Stimulated activated CD4-positive, alpha-beta T cell treated with anti-CD3 and anti-CD28 coated beads, TNF-alpha, amount 100 ng/mL, for 1 hour (primary cell): ENCODE results near the gene COLQ.
"Not testable (repeated sequence)": the region's sequence is repeated elsewhere in the genome, so short reads cannot be mapped to it uniquely, and the experiment has no call there.

Experiments
- DNase-seq, 3 donors: peaks; one replicate each; pipeline ENCODE4 v3.0.0-alpha.2; 2020; ENCODE audit warnings: low read depth in 3 of 3, low spot score in 1 of 3

Gene COLQ

DNA sequence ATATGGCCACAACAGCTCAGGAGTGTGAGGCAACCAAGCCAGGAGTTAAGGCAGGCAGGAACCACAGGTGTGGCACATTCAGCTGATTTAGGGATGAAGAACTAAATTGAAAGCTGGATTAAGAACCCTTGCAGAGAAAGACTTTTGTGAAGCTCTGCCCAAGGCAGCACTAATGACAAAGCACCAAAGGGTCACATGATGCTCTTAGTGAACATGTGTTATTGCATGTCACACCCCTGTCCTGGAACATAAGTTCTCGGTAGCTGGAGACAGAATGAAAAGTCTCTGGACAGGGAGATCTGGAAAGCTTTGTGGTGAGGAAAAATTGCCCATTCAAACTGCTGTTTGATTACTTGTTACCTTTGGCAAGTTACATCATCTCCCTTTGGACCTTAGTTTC, 90.9 kb downstream of the COLQ start:
- DNase-seq, result no peak

GRCh38 chr3:15429080-15429479, 92.4 kb downstream of the COLQ start:
- no peak for DNase-seq

GRCh38 chr3:15428539-15428938, 93.0 kb downstream of the COLQ start:
- no peak for DNase-seq

DNA sequence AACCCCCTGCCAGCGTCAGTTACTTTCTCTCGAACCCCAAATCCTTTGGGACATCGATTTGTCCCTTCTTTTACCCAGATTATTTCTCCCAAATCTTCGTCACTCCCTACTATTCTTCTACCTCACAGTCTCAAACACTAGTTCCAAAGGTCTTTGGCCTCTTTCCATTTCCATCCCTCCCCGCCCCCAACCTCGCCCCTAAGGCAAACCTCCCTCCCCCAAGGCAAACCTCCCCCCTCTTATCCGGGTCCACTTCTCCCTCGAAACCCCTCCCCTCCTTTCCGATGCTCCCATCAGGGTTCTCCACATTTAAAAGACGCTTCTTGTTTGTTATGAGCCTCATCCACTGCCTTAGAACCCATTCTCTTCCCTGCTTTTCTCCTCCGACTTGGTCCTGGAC, 93.5 kb downstream of the COLQ start:
- DNase-seq, result no peak

DNA sequence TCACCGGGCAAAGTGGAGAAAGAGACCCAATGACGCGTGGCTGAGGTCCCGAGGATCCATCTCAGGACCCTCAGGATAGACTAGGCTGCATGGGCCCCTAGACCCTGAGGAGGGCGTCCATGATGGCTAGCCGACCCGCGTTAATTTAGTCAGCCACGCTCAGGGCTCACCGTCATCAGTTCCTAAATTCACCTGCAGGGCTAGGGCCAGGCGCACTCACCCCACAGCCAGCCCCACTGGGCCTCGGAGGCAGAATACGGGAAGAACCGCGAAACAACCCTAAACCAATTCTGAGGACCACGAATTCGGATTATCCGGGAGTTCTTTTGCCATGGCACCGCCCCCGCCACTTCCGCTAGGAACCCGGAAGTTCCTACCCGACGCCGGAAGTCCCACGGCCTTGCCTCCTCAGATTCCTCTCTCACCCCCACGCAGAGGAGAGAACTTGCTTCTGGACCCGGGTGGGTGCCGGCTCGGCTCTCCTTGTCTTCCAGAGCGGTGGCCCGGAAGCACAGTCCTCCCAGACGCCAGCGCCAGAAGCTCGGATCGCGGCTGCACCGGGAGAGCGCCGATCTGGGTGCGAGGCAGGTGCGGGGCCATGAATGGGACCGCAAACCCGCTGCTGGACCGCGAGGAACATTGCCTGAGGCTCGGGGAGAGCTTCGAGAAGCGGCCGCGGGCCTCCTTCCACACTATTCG, 94.2 kb downstream of the COLQ start, which contains the start of the genes EAF1 and METTL6:
TSS of gene EAF1 (plus strand) at position 417 of the 699 bp plus-strand sequence. CDS start at position 599, 182 bp downstream.
TSS of gene METTL6 (minus strand) at position 363 of the 699 bp plus-strand sequence. CDS start 1,033 bp downstream, outside the sequence.
- peak; percentile 45 to 77 (median 62) for DNase-seq

- no peak for DNase-seq
Observed at GRCh38 chr3:15426579-15427118, 94.9 kb downstream of the COLQ start.

- DNase-seq, result no peak
Observed at GRCh38 chr3:15420871-15421270, 100.6 kb downstream of the COLQ start.

DNA sequence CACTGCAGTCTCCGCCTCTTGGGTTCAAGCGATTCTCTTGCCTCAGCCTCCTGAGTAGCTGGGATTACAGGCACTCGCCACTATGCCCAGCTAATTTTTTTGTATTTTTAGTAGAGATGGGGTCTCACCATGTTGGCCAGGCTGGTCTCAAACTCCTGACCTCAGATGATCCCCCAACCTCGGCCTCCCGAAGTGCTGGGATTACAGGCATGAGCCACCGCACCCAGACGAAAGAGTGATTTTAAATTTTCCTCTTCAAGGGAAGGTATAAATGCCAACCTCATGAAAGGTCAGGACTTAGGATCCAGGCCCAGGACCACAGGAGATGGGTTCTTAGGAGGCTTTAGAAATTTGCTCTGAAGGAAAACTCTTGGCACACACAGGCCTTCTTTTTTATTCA, 110.5 kb downstream of the COLQ start:
- not testable (repeated sequence) for DNase-seq

GRCh38 chr3:15409774-15410173, 111.7 kb downstream of the COLQ start:
- no peak for DNase-seq

GRCh38 chr3:15409239-15409638, 112.3 kb downstream of the COLQ start:
- DNase-seq, result no peak

DNA sequence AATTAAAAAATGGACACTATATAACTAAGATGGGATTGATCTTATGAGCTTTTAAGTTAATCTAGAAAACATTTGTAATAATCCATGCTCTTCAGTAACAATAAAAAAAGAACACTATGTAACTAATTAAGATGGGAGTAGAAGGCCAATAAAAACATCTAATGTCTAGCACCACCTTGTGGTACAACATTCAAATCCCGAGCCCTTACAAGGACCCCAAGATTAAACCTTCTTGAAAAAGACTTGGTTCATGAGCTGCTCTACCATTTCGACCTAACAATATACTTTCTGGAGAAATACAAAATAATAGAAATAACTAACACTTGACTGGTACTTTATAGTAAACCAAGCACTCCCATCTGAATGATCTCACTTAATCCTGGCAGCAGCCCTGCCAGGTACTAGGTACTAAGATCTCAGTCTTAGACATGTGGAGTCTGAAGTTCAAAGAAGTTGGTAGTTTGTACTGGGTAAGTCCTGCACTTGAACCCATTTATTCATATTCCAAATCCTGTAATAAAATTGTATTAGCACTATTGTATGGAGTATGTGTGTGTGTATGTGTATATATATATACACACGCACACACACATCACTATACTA, 116.0 kb downstream of the COLQ start:
- DNase-seq, result no peak

GRCh38 chr3:15404767-15405166, 116.7 kb downstream of the COLQ start:
- DNase-seq, result no peak

- DNase-seq, result no peak
Observed at GRCh38 chr3:15403965-15404364, 117.5 kb downstream of the COLQ start.

GRCh38 chr3:15403495-15403894, 118.0 kb downstream of the COLQ start:
- no peak for DNase-seq

DNA sequence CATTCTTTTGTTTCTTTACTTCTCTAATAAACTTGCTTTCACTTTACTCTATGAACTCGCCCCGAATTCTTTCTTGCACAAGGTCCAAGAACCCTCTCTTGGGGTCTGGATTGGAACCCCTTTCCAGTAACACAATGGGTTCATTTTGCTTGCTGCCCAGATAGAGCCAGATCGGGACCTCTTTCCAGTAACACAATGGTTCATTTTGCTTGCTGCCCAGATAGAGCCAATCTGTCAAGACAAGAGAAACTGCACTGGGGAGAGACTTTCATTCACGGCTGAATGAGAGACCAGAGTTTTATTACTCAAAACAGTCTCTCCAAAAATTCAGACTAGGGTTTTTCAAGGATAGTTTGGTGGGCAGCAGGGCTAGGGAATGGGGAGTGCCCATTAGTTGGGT, 119.6 kb downstream of the COLQ start:
- no peak for DNase-seq
